BLaER1 treated with 17β-estradiol and CSF1 and Interleukin-3, amounts not matched to agents 10 nM and 100 nM (cell line): Measurements from ENCODE around the gene COG2.

Experiments used
- H3K27ac ChIP-seq, 11 experiments: shearing (Covaris generic); formaldehyde crosslinking; 2 replicates each; pipeline ENCODE4 v1.8.1; 2022
- H3K27me3 ChIP-seq, 11 experiments: shearing (Covaris generic); formaldehyde crosslinking; 2 replicates each; pipeline ENCODE4 v1.8.1; 2022
- H3K36me3 ChIP-seq, 11 experiments: shearing (Covaris generic); formaldehyde crosslinking; 2 replicates each; pipeline ENCODE4 v1.8.1; 2022
- H3K4me1 ChIP-seq, 10 experiments: shearing (Covaris generic); formaldehyde crosslinking; 2 replicates each; pipeline ENCODE4 v1.8.1; 2022
- H3K4me2 ChIP-seq, 11 experiments: shearing (Covaris generic); formaldehyde crosslinking; 2 replicates each; pipeline ENCODE4 v1.8.1; 2022
- H3K4me3 ChIP-seq, 10 experiments: shearing (Covaris generic); formaldehyde crosslinking; 2 replicates each; pipeline ENCODE4 v1.8.1; 2022
- H3K9ac ChIP-seq, 11 experiments: shearing (Covaris generic); formaldehyde crosslinking; 2 replicates each; pipeline ENCODE4 v1.8.1; 2022
- H3K9me3 ChIP-seq, 11 experiments: shearing (Covaris generic); formaldehyde crosslinking; replicated peaks in 1 of 11; 2 replicates each; pipeline ENCODE4 v1.8.1; 2022
- H4K20me1 ChIP-seq, 11 experiments: shearing (Covaris generic); formaldehyde crosslinking; 2 replicates each; pipeline ENCODE4 v1.8.1; 2022
- Cebpa-rat ChIP-seq, 11 experiments: shearing (Covaris generic); IDR thresholded peaks; 2 replicates each; pipeline ENCODE4 v1.8.1; 2022

The COG2 gene

GRCh38 chr1:230679192-230679591 is 36.9 kb downstream of the COG2 start:
- Histone ChIP-seq H3K4me1 (no peaks in the 10 kb centered on the region), H3K9ac (no peak overlapping the region), H3K27ac (no peak overlapping the region), H3K9me3 (peaks cover 0 to 17% (median 9%) of the 10 kb centered on the region in 11 experiments; a peak in 13 of 22 replicates), H4K20me1 (peaks cover 0 to 5% (median 0%) of the 10 kb centered on the region in 11 experiments; a peak in 1 of 22 replicates), H3K36me3 (peaks cover 98 to 100% (median 100%) of the 10 kb centered on the region in 11 experiments), H3K4me3 (no peak overlapping the region), H3K4me2 (no peak overlapping the region), H3K27me3 (no peaks in the 10 kb centered on the region)
- no peak for TF ChIP-seq Cebpa-rat (IDR thresholded peaks at IDR 0.05)

DNA sequence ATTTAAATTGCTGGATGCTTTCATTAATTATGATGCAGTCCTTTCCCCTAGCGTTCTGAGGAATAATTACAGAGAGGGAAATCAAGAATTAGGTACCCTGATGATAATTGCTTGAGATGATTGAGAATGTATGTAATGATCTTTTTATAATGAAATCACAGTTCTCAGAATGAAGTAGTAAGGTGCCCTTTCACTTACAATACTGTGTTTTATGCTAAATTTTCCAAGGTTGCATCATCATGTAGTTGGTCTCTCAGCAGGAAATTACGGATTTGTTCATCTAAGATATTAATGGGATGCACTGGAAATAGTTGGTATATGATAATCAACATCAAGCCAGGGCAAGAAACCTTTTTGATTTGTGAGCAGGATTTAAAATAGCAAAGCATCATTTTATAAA is 37.5 kb downstream of the COG2 start:
- H3K27ac ChIP-seq: no peak overlapping the region
- no peak overlapping the region for H3K9ac ChIP-seq
- peaks cover 0 to 17% (median 9%) of the 10 kb centered on the region in 11 experiments; a peak in 13 of 22 replicates for H3K9me3 ChIP-seq
- H3K4me3 ChIP-seq: no peak overlapping the region
- H4K20me1 ChIP-seq: peaks cover 0 to 5% (median 0%) of the 10 kb centered on the region in 11 experiments; a peak in 1 of 22 replicates
- no peaks in the 10 kb centered on the region for H3K4me1 ChIP-seq
- no peak overlapping the region for H3K4me2 ChIP-seq
- TF ChIP-seq Cebpa-rat (IDR thresholded peaks at IDR 0.05): no peak
- H3K27me3 ChIP-seq: no peaks in the 10 kb centered on the region
- H3K36me3 ChIP-seq: peaks cover 98 to 100% (median 100%) of the 10 kb centered on the region in 11 experiments

- H3K36me3 ChIP-seq: peaks cover 98 to 100% (median 100%) of the 10 kb centered on the region in 11 experiments
Measured at GRCh38 chr1:230680300-230681025, 38.2 kb downstream of the COG2 start.

DNA sequence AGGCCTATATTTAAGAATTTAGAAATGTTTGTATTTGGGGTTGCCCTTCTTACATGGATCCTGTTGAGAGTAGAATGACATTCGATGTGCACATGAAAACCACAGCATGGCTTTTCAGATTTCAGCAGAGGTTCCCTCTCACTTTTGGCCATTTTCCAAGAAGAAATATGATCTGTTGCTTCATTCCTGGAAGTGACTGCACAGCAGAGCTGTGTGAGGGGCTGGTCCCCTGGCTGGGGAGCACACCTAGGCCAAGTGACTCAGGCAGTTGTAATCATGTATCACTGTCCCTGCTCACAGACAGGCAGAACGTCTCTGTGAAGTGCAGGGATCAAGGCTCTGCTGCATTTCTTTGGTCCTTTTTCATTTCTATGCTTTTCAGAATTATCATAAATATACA is 39.3 kb downstream of the COG2 start:
- Histone ChIP-seq H4K20me1 (peaks cover 0 to 5% (median 0%) of the 10 kb centered on the region in 11 experiments; a peak in 1 of 22 replicates), H3K27me3 (no peaks in the 10 kb centered on the region), H3K9ac (no peak overlapping the region), H3K4me1 (no peaks in the 10 kb centered on the region), H3K36me3 (peaks cover 98 to 100% (median 100%) of the 10 kb centered on the region in 11 experiments), H3K27ac (no peak overlapping the region), H3K4me3 (no peak overlapping the region), H3K9me3 (peaks cover 0 to 6% (median 0%) of the 10 kb centered on the region in 11 experiments; a peak in 3 of 22 replicates), H3K4me2 (no peak overlapping the region)
- no peak for TF ChIP-seq Cebpa-rat (IDR thresholded peaks at IDR 0.05)

More at GRCh38 chr1:230680300-230681025, 38.2 kb downstream of the COG2 start:
- TF ChIP-seq Cebpa-rat (IDR thresholded peaks at IDR 0.05): no peak
- Histone ChIP-seq H3K4me2 (no peak overlapping the region), H3K27me3 (no peaks in the 10 kb centered on the region), H3K4me1 (no peaks in the 10 kb centered on the region), H4K20me1 (peaks cover 0 to 5% (median 0%) of the 10 kb centered on the region in 11 experiments; a peak in 1 of 22 replicates), H3K4me3 (no peak overlapping the region), H3K27ac (no peak overlapping the region), H3K9ac (no peak overlapping the region), H3K9me3 (peaks cover 0 to 17% (median 8%) of the 10 kb centered on the region in 11 experiments; a peak in 13 of 22 replicates)

GRCh38 chr1:230682274-230682673 is 40.0 kb downstream of the COG2 start:
- Histone ChIP-seq H3K27ac (no peak overlapping the region), H3K27me3 (no peaks in the 10 kb centered on the region)

GRCh38 chr1:230682882-230683610 is 40.8 kb downstream of the COG2 start:
- no peak overlapping the region for H3K4me3 ChIP-seq
- H3K27ac ChIP-seq: no peak overlapping the region
- peaks cover 0 to 5% (median 0%) of the 10 kb centered on the region in 11 experiments; a peak in 1 of 22 replicates for H4K20me1 ChIP-seq
- peaks cover 92 to 100% (median 99%) of the 10 kb centered on the region in 11 experiments for H3K36me3 ChIP-seq
- H3K9me3 ChIP-seq: no peaks in the 10 kb centered on the region
- no peak overlapping the region for H3K4me2 ChIP-seq
- TF ChIP-seq Cebpa-rat (IDR thresholded peaks at IDR 0.05): no peak
- H3K4me1 ChIP-seq: no peaks in the 10 kb centered on the region
- no peaks in the 10 kb centered on the region for H3K27me3 ChIP-seq
- no peak overlapping the region for H3K9ac ChIP-seq

More at GRCh38 chr1:230682274-230682673, 40.0 kb downstream of the COG2 start:
- no peak for TF ChIP-seq Cebpa-rat (IDR thresholded peaks at IDR 0.05)
- H3K9me3 ChIP-seq: no peaks in the 10 kb centered on the region
- no peaks in the 10 kb centered on the region for H3K4me1 ChIP-seq
- no peak overlapping the region for H3K4me3 ChIP-seq
- H4K20me1 ChIP-seq: peaks cover 0 to 5% (median 0%) of the 10 kb centered on the region in 11 experiments; a peak in 1 of 22 replicates
- H3K4me2 ChIP-seq: no peak overlapping the region
- no peak overlapping the region for H3K9ac ChIP-seq
- H3K36me3 ChIP-seq: peaks cover 98 to 100% (median 100%) of the 10 kb centered on the region in 11 experiments

- Histone ChIP-seq H3K9ac (no peak overlapping the region), H3K4me3 (no peak overlapping the region), H3K36me3 (peaks cover 92 to 100% (median 99%) of the 10 kb centered on the region in 11 experiments), H3K4me1 (peaks cover 0 to 5% (median 0%) of the 10 kb centered on the region in 10 experiments; a peak in 1 of 20 replicates), H3K27ac (no peak overlapping the region), H4K20me1 (peaks cover 0 to 5% (median 0%) of the 10 kb centered on the region in 11 experiments; a peak in 1 of 22 replicates), H3K4me2 (no peak overlapping the region), H3K27me3 (no peaks in the 10 kb centered on the region), H3K9me3 (no peaks in the 10 kb centered on the region)
- TF ChIP-seq Cebpa-rat (IDR thresholded peaks at IDR 0.05): no peak
Measured at GRCh38 chr1:230684146-230684545, 41.9 kb downstream of the COG2 start.

DNA sequence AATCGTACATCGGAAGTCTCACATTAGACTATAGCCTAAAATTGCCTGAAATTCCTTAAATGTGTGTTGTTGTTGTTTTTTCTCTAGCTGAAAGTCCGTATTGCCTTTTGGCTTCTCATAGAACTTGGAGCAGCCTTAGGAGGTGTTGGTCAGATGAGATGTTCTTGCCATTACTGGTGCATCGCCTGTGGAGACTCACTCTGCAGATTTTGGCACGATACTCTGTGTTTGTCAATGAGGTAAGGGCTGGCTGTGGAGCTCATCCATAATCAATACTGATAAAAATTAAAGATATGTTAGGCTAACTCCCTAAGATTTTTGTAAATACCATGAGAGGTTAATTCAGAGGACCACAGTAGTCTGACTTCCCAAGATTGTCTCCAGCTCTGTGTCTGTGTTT is 42.7 kb downstream of the COG2 start:
- H3K4me2 ChIP-seq: no peak overlapping the region
- peaks cover 92 to 100% (median 99%) of the 10 kb centered on the region in 11 experiments for H3K36me3 ChIP-seq
- no peak overlapping the region for H3K27ac ChIP-seq

DNA sequence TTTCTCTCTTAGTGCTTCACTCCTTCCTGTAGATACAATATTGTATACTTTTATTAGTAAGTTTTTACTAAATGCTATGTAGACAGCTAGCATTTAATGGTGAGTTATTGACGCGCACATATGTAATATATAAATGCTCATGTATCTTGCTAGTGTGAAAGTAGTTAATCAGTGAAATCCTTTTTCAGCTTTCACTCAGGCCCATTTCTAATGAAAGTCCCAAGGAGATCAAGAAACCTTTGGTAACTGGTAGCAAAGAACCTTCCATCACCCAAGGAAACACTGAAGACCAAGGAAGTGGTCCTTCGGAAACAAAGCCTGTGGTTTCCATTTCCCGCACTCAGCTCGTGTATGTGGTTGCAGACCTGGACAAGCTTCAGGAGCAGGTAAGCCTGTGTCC is 44.5 kb downstream of the COG2 start:
- no peak overlapping the region for H3K27ac ChIP-seq
- H3K36me3 ChIP-seq: peaks cover 92 to 100% (median 99%) of the 10 kb centered on the region in 11 experiments
- H4K20me1 ChIP-seq: peaks cover 0 to 5% (median 0%) of the 10 kb centered on the region in 11 experiments; a peak in 1 of 22 replicates
- no peaks in the 10 kb centered on the region for H3K27me3 ChIP-seq
- H3K4me1 ChIP-seq: peaks cover 0 to 5% (median 0%) of the 10 kb centered on the region in 10 experiments; a peak in 1 of 20 replicates
- H3K9me3 ChIP-seq: no peaks in the 10 kb centered on the region
- no peak overlapping the region for H3K4me2 ChIP-seq
- H3K4me3 ChIP-seq: no peak overlapping the region
- no peak for TF ChIP-seq Cebpa-rat (IDR thresholded peaks at IDR 0.05)
- H3K9ac ChIP-seq: no peak overlapping the region

More for the DNA sequence above, 42.7 kb downstream of the COG2 start:
- TF ChIP-seq Cebpa-rat (IDR thresholded peaks at IDR 0.05): no peak
- peaks cover 0 to 5% (median 0%) of the 10 kb centered on the region in 11 experiments; a peak in 1 of 22 replicates for H4K20me1 ChIP-seq
- H3K27me3 ChIP-seq: no peaks in the 10 kb centered on the region
- H3K4me3 ChIP-seq: no peak overlapping the region
- H3K9ac ChIP-seq: no peak overlapping the region
- no peaks in the 10 kb centered on the region for H3K9me3 ChIP-seq
- H3K4me1 ChIP-seq: peaks cover 0 to 5% (median 0%) of the 10 kb centered on the region in 10 experiments; a peak in 1 of 20 replicates
